AG08396 (cell line): Measurements from ENCODE around the gene LZTS2.

Source experiments
- DNase-seq: peaks from one replicate; pipeline ENCODE4 v3.0.0; 2012; ENCODE audit warnings: low spot score, mixed read lengths

Gene LZTS2

DNA sequence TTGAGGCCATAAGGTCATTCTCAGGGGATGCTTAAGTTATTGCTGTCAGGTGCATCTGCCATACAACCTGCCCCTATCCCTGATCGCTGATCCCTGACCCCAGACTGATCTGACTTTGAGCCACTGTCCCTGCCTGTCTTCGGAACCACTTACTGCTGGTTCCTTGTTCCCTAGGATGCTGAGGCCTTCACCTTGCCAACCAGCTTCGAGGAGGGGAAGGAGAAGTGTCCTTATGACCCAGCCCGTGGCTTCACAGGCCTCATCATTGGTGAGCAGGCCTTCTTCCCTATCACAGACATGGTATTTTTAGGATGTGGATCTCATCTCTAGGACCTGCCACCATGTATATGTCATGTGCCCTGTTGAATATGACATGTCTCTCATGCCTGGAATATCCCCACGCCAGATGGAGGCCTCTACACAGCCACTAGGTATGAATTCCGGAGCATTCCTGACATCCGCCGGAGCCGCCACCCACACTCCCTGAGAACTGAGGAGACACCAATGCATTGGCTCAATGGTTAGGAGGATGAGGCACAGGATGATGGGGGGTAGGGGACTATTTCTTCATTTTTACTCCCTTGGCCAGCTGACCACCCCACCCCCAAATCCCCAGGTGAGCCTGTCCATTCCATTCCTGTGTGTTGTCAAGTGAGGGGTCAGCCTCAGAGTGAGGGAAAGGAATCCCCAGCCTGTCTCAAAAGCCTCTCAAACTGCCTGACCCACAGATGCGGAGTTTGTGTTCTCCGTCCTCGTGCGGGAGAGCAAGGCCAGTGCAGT is 21.3 kb upstream of the LZTS2 start:
- no peak for DNase-seq

DNA sequence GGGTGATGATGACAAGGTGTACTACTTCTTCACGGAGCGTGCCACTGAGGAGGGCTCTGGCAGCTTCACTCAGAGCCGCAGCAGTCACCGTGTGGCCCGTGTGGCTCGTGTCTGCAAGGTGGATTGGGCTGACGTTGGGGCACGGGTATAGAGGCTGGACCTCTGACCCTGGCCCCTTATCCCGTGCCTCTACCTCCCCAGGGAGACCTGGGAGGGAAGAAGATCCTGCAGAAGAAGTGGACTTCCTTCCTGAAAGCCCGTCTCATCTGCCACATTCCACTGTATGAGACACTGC is 20.8 kb upstream of the LZTS2 start:
- no peak for DNase-seq

DNA sequence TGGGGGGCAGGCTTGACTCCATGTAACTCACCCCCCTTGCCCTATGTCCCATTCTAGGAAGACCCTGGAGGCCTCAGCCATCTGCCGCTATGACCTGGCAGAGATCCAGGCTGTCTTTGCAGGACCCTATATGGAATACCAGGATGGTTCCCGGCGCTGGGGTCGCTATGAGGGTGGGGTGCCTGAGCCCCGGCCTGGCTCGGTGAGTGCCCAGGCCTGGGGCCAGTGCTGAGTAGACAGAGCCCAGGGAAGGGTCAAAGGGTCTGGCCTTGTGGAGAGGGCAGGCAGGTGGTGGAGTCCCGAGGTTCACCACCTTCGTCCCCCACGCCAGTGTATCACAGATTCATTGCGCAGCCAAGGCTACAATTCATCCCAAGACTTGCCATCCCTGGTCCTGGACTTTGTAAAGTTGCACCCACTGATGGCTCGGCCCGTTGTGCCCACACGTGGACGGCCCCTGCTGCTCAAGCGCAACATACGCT is 19.8 kb upstream of the LZTS2 start:
- DNase-seq = no peak

DNA sequence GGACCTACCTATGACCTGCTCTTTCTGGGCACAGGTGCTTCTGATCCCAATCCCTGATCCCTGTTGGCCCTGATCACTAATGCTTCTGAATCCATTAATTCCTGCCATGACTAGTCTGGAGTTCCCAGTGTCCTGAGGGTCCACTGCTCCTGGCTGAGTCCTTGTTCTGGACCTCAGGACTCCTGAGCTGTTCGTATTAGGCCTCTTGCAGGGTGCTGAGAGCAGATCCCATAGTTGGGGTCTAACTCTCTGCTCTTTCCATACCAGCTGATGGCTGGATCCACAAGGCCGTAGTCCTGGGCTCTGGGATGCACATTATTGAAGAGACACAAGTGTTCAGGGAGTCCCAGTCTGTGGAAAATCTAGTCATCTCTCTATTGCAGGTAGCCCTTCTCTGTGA is 19.3 kb upstream of the LZTS2 start:
- no peak for DNase-seq

DNA sequence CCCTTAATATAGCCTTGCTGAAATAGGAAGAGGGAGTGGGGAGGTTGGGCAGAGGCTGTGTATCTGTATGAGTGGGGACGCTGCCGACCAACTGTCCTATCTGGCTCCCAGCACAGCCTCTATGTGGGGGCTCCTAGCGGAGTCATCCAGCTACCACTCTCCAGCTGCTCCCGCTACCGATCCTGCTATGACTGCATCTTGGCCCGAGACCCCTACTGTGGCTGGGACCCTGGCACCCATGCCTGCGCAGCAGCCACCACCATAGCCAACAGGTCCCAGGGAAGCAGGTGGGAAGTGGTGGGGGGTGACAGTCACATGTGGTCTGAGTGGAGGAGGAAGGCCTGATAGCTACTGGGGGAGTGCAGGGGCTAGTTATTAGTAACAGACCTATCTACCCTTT is 18.9 kb upstream of the LZTS2 start:
- no peak for DNase-seq

DNA sequence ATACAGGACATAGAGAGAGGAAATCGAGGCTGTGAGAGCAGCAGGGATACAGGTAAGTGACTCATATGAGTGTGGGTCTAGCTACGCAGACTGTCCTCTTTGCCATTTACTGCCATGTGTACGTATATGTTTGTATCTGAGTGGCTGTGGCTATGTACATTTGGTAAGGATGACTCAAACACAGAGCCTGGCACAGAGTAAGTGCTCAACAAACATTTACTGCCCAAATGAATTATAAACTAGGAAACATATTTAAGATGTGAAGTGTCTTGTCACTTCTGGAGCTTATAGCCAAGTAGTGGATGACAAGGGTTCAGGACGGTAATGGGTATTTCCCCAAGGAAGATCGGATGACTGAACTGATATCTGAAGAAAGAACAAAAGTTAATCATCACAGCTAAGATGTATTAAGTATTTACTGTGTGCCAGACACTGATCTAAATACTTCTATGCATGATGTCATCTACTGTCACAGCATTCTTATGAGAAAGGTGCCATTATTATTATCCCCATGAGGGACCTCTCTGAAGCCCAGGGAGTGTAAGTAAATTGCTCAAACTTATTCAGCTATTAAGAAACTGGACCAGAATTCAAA is 18.3 kb upstream of the LZTS2 start:
- DNase-seq = no peak

DNA sequence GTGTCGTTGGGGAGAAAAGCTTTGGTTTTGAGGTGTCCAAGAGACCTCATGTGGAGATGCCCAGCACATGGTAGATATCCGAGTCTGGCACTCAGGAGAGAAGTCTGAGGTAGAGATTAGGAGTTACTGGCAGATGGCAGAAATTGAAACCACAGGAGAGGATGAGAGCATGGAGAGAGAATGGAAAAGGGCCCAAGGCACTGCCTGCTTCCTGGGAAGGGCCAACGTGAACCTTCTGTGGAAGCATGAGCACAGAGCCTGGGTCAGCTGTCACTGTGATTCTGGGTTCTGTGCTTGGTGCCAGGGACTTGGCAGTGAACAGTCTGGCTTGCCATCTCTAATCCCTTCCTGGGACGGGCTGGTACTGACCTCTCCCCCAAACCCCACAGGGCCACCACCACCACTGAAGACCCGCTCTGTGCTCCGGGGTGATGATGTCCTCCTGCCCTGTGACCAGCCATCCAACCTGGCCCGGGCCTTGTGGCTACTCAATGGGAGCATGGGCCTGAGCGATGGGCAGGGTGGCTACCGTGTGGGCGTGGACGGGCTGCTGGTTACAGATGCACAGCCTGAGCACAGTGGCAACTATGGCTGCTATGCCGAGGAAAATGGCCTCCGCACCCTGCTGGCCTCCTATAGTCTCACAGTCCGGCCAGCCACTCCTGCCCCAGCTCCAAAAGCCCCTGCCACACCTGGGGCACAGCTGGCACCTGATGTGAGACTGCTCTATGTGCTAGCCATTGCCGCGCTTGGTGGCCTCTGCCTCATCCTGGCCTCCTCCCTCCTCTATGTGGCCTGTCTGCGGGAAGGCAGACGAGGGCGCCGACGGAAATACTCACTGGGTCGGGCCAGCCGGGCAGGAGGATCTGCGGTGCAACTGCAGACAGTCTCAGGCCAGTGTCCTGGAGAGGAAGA is 16.4 kb upstream of the LZTS2 start:
- DNase-seq = no peak

DNA sequence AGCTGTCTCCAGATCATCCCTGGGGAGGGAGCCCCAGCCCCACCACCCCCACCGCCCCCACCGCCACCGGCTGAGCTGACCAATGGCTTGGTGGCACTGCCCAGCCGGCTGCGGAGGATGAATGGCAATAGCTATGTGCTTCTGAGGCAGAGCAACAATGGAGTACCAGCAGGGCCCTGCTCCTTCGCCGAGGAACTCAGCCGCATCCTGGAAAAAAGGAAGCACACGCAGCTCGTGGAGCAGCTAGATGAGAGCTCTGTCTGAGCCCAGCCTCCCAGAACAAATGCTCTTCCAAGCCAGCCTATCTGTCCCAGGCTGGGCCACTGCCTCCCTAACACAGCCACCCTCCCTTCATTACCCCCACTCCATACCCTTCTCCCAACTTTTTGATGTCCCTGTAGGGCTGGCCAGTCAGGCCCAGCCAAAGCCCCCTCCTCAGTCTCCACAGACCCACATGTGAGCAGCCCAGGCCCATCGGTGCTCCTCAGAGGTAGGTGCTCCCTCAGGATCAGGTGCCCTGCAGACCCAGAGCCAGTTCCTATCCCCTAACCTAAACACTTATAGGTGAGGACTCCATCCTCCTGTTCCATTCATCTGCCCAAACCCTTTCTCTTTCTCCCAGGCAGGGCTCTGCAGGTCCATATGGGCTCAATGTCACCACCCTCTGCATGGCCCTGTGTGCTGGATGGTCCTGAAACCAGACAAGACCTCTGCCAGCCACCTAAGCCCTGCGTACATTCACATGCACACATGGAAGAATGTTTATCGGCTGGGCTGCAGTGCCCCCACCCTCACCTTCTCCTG is 15.5 kb upstream of the LZTS2 start:
- no peak for DNase-seq

DNA sequence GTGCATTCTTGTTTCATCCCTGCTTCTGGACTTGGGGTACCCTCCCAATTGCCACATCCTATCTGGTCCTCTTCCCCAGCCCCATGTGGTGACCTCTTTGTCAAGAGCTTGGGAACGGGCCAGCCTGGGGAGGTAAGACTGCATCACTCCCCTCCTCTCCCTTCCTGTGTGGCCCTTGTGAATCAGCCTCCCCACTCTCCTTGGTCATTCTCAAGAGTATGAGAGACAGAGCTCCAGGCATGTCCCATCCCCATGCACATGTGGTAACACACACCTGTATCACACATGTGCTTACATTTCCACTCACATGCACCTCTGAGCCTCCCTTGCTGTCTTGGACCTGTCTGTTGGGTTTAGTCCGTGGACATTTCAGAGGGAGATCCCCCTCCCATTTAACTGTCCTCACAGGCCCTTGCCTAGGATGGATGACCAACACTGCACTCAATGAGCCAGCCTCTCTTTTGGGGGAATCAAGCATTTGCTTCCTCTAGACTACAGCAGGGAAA is 14.9 kb upstream of the LZTS2 start:
- DNase-seq = no peak

DNA sequence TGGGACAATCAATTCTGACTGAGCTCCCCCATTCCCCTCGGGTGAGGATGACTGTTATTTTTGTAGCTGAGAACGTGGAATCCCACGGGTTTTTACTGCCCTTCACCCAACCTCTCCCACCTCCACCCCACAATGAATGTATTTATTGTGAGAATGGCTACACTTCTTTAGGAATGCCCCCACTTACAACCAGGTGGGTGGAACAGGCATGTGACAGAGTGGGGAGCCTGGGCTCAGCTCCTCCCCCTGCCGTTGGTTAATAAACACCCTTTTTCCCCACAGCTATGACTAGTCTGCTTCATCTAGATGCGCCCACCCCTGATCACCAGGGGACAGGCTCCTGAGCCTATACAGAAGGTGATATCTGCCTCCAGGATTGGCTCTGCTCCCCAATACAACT is 14.3 kb upstream of the LZTS2 start:
- DNase-seq = no peak

DNA sequence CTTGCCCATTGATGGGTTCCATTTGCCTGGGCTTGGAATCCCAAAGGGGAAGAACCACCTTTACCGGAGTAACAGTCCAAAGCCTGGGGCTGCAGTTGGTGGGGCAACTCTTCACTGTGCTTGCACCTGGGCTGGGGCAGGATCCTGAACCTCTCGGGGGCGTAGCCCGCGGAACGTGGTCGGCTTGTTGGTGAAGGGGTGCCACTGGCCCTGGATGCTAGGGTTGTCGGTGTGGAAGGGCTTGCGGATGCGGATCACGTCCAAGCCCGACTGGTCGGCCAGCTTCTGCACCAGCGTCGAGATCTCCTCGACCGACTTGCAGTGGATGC is 13.0 kb upstream of the LZTS2 start:
- no peak for DNase-seq

DNA sequence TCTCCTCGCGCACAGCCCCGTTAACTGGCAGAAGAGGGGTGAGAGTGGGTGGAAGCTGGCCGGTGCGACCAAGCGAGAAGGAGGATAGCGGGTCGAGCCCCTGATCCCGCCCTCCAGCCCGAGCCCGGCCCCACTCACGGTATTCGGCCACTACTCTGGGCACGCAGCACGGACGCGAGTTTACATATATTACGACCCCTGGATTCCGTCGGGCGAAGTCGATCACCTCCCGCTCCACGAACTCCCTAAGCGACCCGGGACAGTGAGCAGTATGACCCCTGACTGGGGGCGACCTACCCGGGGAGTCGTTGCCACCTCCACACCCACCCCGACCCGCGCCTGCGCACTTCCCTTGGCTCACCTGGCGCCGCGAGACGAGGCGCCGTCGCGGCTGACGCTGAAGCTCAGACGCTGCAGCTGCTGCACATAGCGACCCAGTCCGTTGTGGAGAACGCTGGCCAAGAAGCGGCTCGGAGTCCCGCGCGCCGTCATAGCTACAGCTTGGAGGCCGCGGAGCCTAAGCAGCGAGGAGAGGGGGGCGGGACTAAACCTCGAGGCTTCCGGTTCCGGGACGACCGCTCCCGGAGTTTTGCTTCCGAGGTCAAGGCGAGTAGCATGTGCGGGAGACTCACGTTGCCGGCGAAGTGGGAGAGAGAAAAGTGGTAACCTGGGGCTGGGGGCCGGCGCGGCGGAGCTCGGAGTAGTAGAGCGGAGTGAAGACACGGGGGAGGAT is 12.5 kb upstream of the LZTS2 start, which contains the start of the genes MRPL43 and TWNK:
MRPL43 (minus strand) TSS at position 546 of the 733 bp plus-strand sequence; CDS start at position 492, 54 bp downstream.
TWNK (plus strand) TSS at position 592 of the 733 bp plus-strand sequence. CDS start 668 bp downstream, outside the sequence.
- DNase-seq = peak; percentile 92

DNA sequence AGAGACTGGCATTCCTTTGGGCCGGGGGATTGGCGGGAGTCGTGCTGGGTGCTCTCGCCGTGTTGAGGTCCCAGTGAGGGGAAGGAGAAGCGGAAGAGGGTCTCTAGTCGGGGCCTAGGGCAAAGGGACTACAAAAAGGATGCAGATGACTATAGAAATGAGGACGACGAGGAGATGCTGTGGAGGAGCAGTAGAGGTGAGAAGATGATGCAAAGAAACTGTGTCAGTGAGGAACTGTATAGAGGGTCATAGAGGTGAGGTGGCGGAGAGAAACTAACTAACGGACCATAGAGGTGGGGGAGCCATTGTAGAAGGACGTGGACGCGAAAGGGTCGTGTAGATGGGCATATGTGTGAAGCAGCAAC is 11.9 kb upstream of the LZTS2 start:
- DNase-seq = no peak

DNA sequence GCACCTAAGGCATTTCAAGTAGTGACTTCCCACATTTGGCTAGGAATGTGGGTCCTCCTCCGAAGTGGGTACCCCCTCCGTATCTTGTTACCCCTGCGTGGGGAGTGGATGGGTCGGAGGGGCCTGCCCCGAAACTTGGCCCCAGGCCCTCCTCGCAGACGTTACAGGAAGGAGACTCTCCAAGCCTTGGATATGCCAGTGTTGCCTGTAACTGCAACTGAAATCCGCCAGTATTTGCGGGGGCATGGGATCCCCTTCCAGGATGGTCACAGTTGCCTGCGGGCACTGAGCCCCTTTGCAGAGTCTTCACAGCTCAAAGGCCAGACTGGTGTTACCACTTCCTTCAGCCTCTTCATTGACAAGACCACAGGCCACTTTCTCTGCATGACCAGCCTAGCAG is 11.4 kb upstream of the LZTS2 start:
- DNase-seq = no peak

DNA sequence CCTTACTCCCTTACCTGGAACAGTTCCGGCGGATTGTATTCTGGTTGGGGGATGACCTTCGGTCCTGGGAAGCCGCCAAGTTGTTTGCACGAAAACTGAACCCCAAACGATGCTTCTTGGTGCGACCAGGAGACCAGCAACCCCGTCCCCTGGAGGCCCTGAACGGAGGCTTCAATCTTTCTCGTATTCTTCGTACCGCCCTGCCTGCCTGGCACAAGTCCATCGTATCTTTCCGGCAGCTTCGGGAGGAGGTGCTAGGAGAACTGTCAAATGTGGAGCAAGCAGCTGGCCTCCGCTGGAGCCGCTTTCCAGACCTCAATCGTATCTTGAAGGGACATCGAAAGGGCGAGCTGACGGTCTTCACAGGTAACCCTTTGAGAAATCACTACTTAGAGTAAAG is 10.5 kb upstream of the LZTS2 start:
- DNase-seq = no peak

DNA sequence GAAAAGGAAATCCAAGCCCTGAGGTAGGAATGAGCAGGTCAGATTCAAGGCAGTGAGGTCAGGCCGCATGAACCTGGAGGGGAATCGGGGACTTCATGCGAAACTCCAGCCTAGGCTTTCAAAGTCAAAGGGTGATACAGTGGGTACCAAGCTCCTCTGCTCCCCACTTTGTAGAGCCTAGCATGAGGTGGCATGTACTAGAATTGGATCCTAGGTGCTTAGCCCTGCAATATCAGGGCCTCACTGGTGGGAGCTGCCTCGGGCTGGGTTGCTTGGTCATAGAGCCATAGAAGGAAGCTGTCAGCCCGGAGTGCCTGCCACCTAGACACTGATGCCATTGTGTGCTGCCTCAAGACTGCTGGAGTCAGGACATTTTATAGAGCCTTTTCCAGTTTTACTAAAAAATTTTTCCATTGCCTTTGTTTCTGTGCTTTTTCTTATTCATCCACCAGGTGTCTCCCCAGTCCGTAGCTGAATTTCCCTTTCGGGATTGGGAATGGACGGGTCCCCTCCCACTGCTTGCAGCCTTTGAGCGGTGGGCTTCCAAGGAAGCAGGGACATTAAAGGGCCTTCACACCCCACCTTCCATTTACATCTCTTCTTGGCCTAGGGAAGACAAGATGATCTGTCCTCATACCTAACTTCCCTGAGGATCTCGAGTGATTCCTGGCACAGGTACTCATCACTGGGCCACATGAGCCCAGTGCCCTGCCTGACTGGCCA is 5.5 kb upstream of the LZTS2 start:
- DNase-seq = peak; percentile 62

DNA sequence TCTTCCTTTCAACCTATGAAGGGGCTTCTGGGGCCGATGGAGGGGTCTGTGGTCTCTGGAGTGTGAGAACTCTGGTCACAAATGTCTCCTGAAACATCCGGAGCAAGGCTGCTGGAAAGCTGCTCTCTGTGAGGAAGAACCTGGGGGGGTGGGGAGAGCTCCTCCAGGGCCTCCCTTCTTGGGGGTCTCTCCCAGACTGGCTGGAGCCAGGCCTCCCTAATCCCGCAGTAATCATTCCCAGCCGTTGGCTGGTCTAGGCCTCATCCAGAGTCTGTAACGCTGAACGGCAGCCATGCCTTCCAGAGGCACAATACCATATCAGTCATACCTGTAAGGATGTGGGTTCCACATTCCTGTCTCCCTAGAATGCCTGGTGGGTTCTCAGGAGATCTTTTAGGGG is 4.4 kb upstream of the LZTS2 start:
- no peak for DNase-seq

DNA sequence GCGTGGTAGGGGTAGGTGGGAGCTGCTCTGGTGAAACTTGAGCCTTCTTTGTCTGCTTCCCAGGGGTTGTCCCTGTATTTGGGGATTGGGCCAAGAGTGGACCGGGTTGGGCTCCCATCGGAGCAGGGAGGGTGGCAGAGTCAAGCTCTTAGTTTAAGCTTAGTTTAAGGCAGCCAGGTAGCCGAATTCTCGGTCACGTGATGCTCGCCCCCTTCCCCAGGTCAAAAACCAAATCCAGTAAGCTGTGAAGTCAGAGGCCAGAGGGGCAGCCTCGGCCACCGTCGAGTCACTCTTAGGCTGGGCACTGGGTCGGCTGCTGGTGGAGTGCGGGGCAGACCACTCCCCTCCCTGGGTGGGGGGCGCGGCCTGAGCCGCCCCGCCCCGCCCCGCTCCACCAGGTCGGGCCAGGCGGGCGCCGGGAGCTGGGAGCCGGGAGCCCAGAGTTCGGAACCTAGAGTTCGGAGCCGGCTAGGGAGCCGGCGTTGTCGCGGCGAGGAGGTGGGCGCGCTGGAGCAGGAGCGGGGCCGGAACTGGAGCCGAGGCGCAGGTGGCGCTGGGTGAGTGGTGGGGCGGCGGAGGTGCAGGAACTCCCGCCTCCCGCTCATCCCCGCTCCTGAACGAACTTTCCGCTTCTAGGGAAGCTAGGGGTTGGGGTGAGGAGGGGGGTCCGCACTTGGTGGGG is 2.8 kb upstream of the LZTS2 start:
- peak; percentile 48 for DNase-seq

DNA sequence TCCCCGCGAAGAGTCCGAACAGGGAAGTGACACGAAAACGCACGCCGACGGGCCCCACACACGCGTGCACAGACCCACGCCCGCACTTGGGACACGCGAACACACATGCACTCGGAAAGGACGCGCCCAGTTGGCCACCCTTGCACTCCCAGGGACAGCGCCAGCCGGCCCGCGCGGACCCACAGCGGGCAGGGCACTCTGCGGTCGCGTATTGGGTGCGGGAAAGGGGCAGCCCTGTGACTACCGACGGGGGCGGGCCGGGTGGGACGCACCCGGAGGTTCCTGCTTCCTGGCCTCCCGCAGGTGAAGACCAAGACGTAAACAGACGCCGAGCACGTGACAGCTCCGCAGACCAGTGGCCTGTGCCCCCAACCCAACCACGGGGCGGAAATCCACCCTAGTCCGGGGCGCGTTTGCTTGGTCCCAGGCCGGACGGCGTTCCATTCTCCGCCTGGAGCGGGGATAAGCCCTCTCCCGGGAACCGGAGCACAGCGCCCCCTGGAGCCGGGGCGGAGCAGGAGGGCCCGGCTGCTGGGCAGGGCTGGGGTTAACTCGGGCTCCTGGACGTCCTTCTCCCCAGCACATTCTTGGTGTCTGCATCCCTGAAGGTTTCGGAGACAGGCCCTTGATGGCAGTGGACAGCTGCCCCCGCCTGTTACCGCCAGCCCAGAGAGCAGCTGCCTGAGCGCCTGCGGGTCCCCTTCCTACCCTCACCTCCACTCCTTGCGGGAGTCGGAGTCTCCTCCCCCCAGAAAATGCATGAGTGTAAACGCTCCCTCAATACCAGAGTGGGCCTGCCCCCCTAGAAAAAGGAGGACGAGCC is 2.0 kb upstream of the LZTS2 start:
- peak; percentile 92 for DNase-seq
